IMR-90 (cell line): Measurements from ENCODE around the gene DCDC2. TPM values are rescaled to one million over a fixed set of nuclear protein-coding genes. Genes with fewer than 3 reads are reported as not detected.
A peak's percentile ranks its signal among the peaks of the same experiment; 100 is the strongest.

Experiments used
- ATAC-seq: fragments of 200-7000 bp; cut with Tn5 transposase; 2 replicates; pipeline ENCODE4 v1.9.1; 2020; ENCODE audit warnings: low read depth, mild to moderate bottlenecking, moderate library complexity
- BruUV-seq: library from RNA; stranded (reverse); fragments of 400-500 nt; replicated peaks from 2 replicates; lab custom pipeline; 2021; lab: Mats Ljungman, UMichigan
- CTCF ChIA-PET: fragments of 300-600 bp; formaldehyde crosslinking; extraction: SDS; loops from one replicate; lab custom pipeline; 2021; ENCODE audit warnings: antibody characterized with exemption; lab: Yijun Ruan, JAX
- POLR2A ChIA-PET: fragments of 300-600 bp; sonication (Branson Sonifier 250); formaldehyde crosslinking; loops from one replicate; lab custom pipeline; 2022; ENCODE audit warnings: antibody characterized with exemption; ENCODE audit not compliant: unreplicated experiment; lab: Charles Lee
- DNase-seq: peaks from one replicate; pipeline ENCODE4 v3.0.0; 2013
- H2AFZ ChIP-seq: replicated peaks from 2 replicates; pipeline ENCODE3; 2013; ENCODE audit warnings: low read length, mild to moderate bottlenecking; ENCODE audit not compliant: poor library complexity
- H2AK5ac ChIP-seq: 2 replicates; pipeline ENCODE4 v1.6.1; 2013; ENCODE audit warnings: low read depth, low read length, inconsistent platforms
- H2AK9ac ChIP-seq: replicated peaks from 2 replicates; pipeline ENCODE3; 2013; ENCODE audit warnings: mild to moderate bottlenecking, low read depth, low read length, moderate library complexity; ENCODE audit not compliant: poor library complexity
- H2BK120ac ChIP-seq: 2 replicates; pipeline ENCODE4 v1.6.1; 2013; ENCODE audit warnings: low read depth, low read length, inconsistent platforms
- H2BK15ac ChIP-seq: 3 replicates; pipeline ENCODE4 v1.6.1; 2013; ENCODE audit warnings: low read depth, low read length, inconsistent platforms
- H2BK20ac ChIP-seq: 2 replicates; pipeline ENCODE4 v1.6.1; 2013; ENCODE audit warnings: low read depth, mild to moderate bottlenecking, inconsistent platforms, low read length, moderate library complexity
- H2BK5ac ChIP-seq: 2 replicates; pipeline ENCODE4 v1.6.1; 2013; ENCODE audit warnings: mild to moderate bottlenecking, low read depth, low read length, inconsistent platforms; ENCODE audit not compliant: poor library complexity, severe bottlenecking
- H3K14ac ChIP-seq: replicated peaks from 2 replicates; pipeline ENCODE4 v1.6.1; 2013; ENCODE audit warnings: low read depth, low read length, inconsistent platforms
- H3K18ac ChIP-seq: 2 replicates; pipeline ENCODE4 v1.6.1; 2013; ENCODE audit warnings: low read depth, low read length, control low read depth
- H3K23ac ChIP-seq: 2 replicates; pipeline ENCODE4 v1.6.1; 2013; ENCODE audit warnings: low read depth, low read length, inconsistent platforms
- H3K27ac ChIP-seq: 2 replicates; pipeline ENCODE4 v1.5.1; 2013; ENCODE audit warnings: mild to moderate bottlenecking, control low read depth, low read length; ENCODE audit not compliant: insufficient read depth
- H3K27me3 ChIP-seq: 2 replicates; pipeline ENCODE4 v1.6.1; 2013; ENCODE audit warnings: low read length; ENCODE audit not compliant: control insufficient read depth, insufficient read depth
- H3K36me3 ChIP-seq: 2 replicates; pipeline ENCODE4 v1.6.1; 2013; ENCODE audit warnings: low read length, mixed read lengths; ENCODE audit not compliant: control insufficient read depth, insufficient read depth
- H3K4ac ChIP-seq: 2 replicates; pipeline ENCODE4 v1.6.1; 2013; ENCODE audit warnings: low read depth, low read length, inconsistent platforms
- H3K4me1 ChIP-seq: 2 replicates; pipeline ENCODE4 v1.6.1; 2013; ENCODE audit warnings: low read length, mixed read lengths; ENCODE audit not compliant: control insufficient read depth, insufficient read depth
- H3K4me2 ChIP-seq: 2 replicates; pipeline ENCODE4 v1.6.1; 2013; ENCODE audit warnings: low read depth, mild to moderate bottlenecking, control low read depth, low read length, moderate library complexity
- H3K4me3 ChIP-seq: 2 replicates; pipeline ENCODE4 v1.5.1; 2013; ENCODE audit warnings: low read depth, mild to moderate bottlenecking, control low read depth, low read length, moderate library complexity; ENCODE audit not compliant: insufficient read depth
- H3K56ac ChIP-seq: 2 replicates; pipeline ENCODE4 v1.6.1; 2013; ENCODE audit warnings: low read length, inconsistent platforms; ENCODE audit not compliant: insufficient read depth; ENCODE audit errors: extremely low read depth
- H3K79me1 ChIP-seq, 2 experiments: 2 replicates each; pipeline ENCODE4 v1.6.1; 2013; ENCODE audit warnings: low read length in 2 of 2, inconsistent platforms in 1 of 2, low read depth in 1 of 2
- H3K9ac ChIP-seq: 2 replicates; pipeline ENCODE4 v1.6.1; 2013; ENCODE audit warnings: low read depth, low read length, control low read depth
- H3K9me1 ChIP-seq: 2 replicates; pipeline ENCODE4 v1.6.1; 2013; ENCODE audit warnings: low read length, inconsistent platforms; ENCODE audit not compliant: insufficient read depth
- H3K9me3 ChIP-seq: 2 replicates; pipeline ENCODE4 v1.6.1; 2013; ENCODE audit warnings: low read length; ENCODE audit not compliant: control insufficient read depth, insufficient read depth
- H4K20me1 ChIP-seq: 2 replicates; pipeline ENCODE4 v1.6.1; 2013; ENCODE audit warnings: low read length, inconsistent platforms; ENCODE audit not compliant: insufficient read depth
- H4K5ac ChIP-seq: 2 replicates; pipeline ENCODE4 v1.6.1; 2013; ENCODE audit warnings: mild to moderate bottlenecking, low read depth, low read length, control low read depth
- H4K8ac ChIP-seq, 2 experiments: 2 replicates each; pipeline ENCODE4 v1.6.1; 2013; ENCODE audit warnings: low read depth in 2 of 2, low read length in 2 of 2, control low read depth in 1 of 2, inconsistent platforms in 1 of 2
- H4K91ac ChIP-seq: 2 replicates; pipeline ENCODE4 v1.6.1; 2013; ENCODE audit warnings: low read depth, low read length, inconsistent platforms; ENCODE audit not compliant: insufficient read depth
- FOS ChIP-seq: fragments of 150-350 bp; IDR thresholded peaks from 2 replicates; pipeline ENCODE4 v1.6.1; 2016; ENCODE audit warnings: low read depth, low read length
- MXI1 ChIP-seq: IDR thresholded peaks from 2 replicates; pipeline ENCODE4 v1.6.1; 2012; ENCODE audit warnings: low read depth, mild to moderate bottlenecking, low read length, moderate library complexity, borderline replicate concordance
- WGBS, 2 experiments: methylation state at CpG; one replicate each; pipeline versions ENCODE4 v1.1.5 to v1.1.7; 2013; ENCODE audit warnings: missing lambda C conversion rate in 2 of 2; ENCODE audit not compliant: insufficient read length in 1 of 2; ENCODE audit errors: extremely low coverage in 2 of 2; 5-methylcytosine and 5-hydroxymethylcytosine counted together
- dilution Hi-C: fragments of 300-500 bp; cut with HindIII; formaldehyde crosslinking; loops from one replicate; pipeline ENCODE4 v1.14.3; 2018; ENCODE audit warnings: low sequenced_read_pairs; ENCODE audit not compliant: unreplicated experiment
- in situ Hi-C: fragments of 300-500 bp; cut with MboI; formaldehyde crosslinking; loops from 3 replicates; pipeline ENCODE4 v1.14.3; 2019; ENCODE audit warnings: low sequenced_read_pairs, inconsistent platforms, mixed read lengths
- intact Hi-C: fragments of 100-400 bp; cut with micrococcal nuclease; formaldehyde crosslinking; loops from 2 replicates; pipeline ENCODE4 v1.10.0; 2022
- polyA plus RNA-seq, 3 experiments: library from polyadenylated mRNA; depleted of rRNA; stranded (reverse); fragments of >200 nt; gene quantifications; 2 replicates each; pipeline ENCODE4 v1.2.3, GENCODE V29; 2012; ENCODE audit warnings: low replicate concordance in 1 of 3
- total RNA-seq: library from RNA; depleted of rRNA; stranded (reverse); fragments of >200 nt; gene quantifications from 2 replicates; pipeline ENCODE4 v1.2.3, GENCODE V29; 2012

Gene DCDC2
- total and polyA plus RNA-seq, 2 of the 4 experiments (the other 2 are of a cell fraction): not detected

GRCh38 chr6:24402697-24403500 lies 45.0 kb upstream of the DCDC2 start, which contains the start of gene MRS2:
Gene MRS2, plus strand, starts transcription at chr6:24402936. Its CDS starts 111 bp downstream, at chr6:24403047.
- TF ChIP-seq FOS: no peak
- TF ChIP-seq MXI1: peak; percentile 31; the same call in 1 of the 2 replicates
- Histone ChIP-seq H2BK20ac (no peak within 1 kb of the TSS), H3K14ac (peak within 1 kb of the TSS; percentile 89), H3K36me3 (peaks cover 5% of the 10 kb centered on the region), H3K23ac (peak within 1 kb of the TSS; percentile 94), H3K56ac (peak within 1 kb of the TSS; percentile 56; the same call in 1 of the 2 replicates), H2AK9ac (peak within 1 kb of the TSS; percentile 94), H2AK5ac (no peak within 1 kb of the TSS), H2AFZ (peak within 1 kb of the TSS; percentile 100), H3K27me3 (no peaks in the 10 kb centered on the region), H3K4ac (peak within 1 kb of the TSS; percentile 86), H3K79me1 (peaks cover 10 to 27% of the 10 kb centered on the region in 2 experiments), H4K8ac (peak within 1 kb of the TSS; percentile 89 to 99), H3K4me3 (peak within 1 kb of the TSS; percentile 67), H3K4me1 (no peaks in the 10 kb centered on the region; the same call in 1 of the 2 replicates), H2BK5ac (peak within 1 kb of the TSS; percentile 46), H3K4me2 (peak within 1 kb of the TSS; percentile 98), H2BK120ac (0 out of 2 replicates have a peak within 1 kb of the TSS, but pooled peaks have one; percentile 31), H4K20me1 (no peaks in the 10 kb centered on the region; the same call in 1 of the 2 replicates), H3K27ac (peak within 1 kb of the TSS; percentile 42), H2BK15ac (no peak within 1 kb of the TSS), H3K9me3 (no peaks in the 10 kb centered on the region), H3K18ac (peak within 1 kb of the TSS; percentile 16; the same call in 1 of the 2 replicates), H4K91ac (peak within 1 kb of the TSS; percentile 88), H4K5ac (peak within 1 kb of the TSS; percentile 96), H3K9me1 (peaks cover 2% of the 10 kb centered on the region; the same call in 1 of the 2 replicates), H3K9ac (peak within 1 kb of the TSS; percentile 85)
- in situ Hi-C loops: no loop called here
- no TSS peak for BruUV-seq
- CTCF ChIA-PET: interaction anchor here (1.0 kb wide), 1 partner anchor 14 kb away, joined by 3 read pairs; no protein-coding TSS in a partner anchor
- DNase-seq: peak; percentile 66
- intact Hi-C loops: no loop called here
- dilution Hi-C loops: no loop called here
- peak; percentile 93 for ATAC-seq
- 3% methylated on average over 43 of the region's 63 CpGs; no CpG with 5 or more reads in 1 of the 2 experiments for WGBS, 2 experiments
- POLR2A ChIA-PET: no interaction called here
